SK-N-MC (cell line): ENCODE data around the gene IPO11.

Source experiments
- DNase-seq: peaks from one replicate; pipeline ENCODE4 v3.0.0-alpha.2; 2011; ENCODE audit warnings: low read depth, low spot score
- H3K27ac ChIP-seq: fragments of 200-600 bp; sonication (generic); 2 replicates; pipeline ENCODE4 v1.5.1; 2016; ENCODE audit warnings: mixed run types
- H3K36me3 ChIP-seq: fragments of 200-600 bp; sonication (generic); 2 replicates; pipeline ENCODE4 v1.6.1; 2017; ENCODE audit warnings: antibody characterized with exemption, low read length, mixed read lengths; ENCODE audit not compliant: insufficient read depth
- H3K4me3 ChIP-seq: fragments of 200-600 bp; sonication (generic); 2 replicates; pipeline ENCODE4 v1.5.1; 2016
- H3K9ac ChIP-seq: fragments of 200-600 bp; sonication (generic); 2 replicates; pipeline ENCODE4 v1.8.0; 2017; ENCODE audit warnings: mixed run types, mixed read lengths; ENCODE audit not compliant: insufficient read length
- H3K9me3 ChIP-seq: fragments of 200-600 bp; sonication (generic); 2 replicates; pipeline ENCODE4 v1.6.1; 2017; ENCODE audit warnings: low read depth, mild to moderate bottlenecking, antibody characterized with exemption, low read length, moderate library complexity, mixed read lengths
- EZH2 ChIP-seq: fragments of 200-600 bp; sonication (generic); IDR thresholded peaks from one replicate; pipeline ENCODE4 v1.6.1; 2017; ENCODE audit warnings: antibody characterized with exemption
- FOXP2 ChIP-seq: optimal IDR thresholded peaks from 2 replicates; pipeline ENCODE3; 2011; ENCODE audit warnings: mild to moderate bottlenecking, moderate library complexity; ENCODE audit not compliant: insufficient read depth; ENCODE audit errors: extremely low read length, control extremely low read depth
- POLR2AphosphoS5 ChIP-seq: IDR thresholded peaks from 2 replicates; pipeline ENCODE4 v1.6.1; 2012; ENCODE audit warnings: mild to moderate bottlenecking, low read depth, low read length, borderline replicate concordance

Gene IPO11

DNA sequence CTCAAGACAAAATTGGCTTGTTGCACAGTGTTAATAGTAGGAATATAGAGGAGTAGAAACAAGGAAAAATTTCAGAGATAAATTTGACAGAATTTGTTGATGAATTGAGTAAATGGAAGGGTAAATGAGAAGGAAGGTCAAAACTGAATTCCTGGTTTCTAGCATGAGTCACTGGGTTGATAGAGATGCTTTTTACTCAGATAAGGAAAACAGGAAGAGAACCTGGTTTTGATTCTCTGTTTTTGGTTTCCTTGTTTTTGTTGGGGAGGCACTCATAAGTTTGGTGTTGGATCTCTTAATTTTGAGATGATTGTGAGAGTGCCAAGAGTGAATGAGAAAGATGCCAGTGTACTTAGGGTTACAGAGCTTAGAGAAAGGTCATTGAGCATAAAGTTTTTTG lies 173.2 kb downstream of the IPO11 start:
- TF ChIP-seq POLR2AphosphoS5 (no peak), EZH2 (no peak), FOXP2 (no peak)
- Histone ChIP-seq H3K36me3 (no peaks in the 10 kb centered on the region; the same call in 1 of the 2 replicates), H3K27ac (no peak overlapping the region), H3K4me3 (no peak overlapping the region), H3K9me3 (no peaks in the 10 kb centered on the region), H3K9ac (no peak overlapping the region)
- no peak for DNase-seq

- peaks cover 11% of the 10 kb centered on the region for H3K36me3 ChIP-seq
- no peaks in the 10 kb centered on the region for H3K9me3 ChIP-seq
- no peak for TF ChIP-seq FOXP2
- TF ChIP-seq POLR2AphosphoS5: no peak
- TF ChIP-seq EZH2: no peak
- H3K4me3 ChIP-seq: no peak overlapping the region
- H3K27ac ChIP-seq: no peak overlapping the region
- no peak for DNase-seq
- no peak overlapping the region for H3K9ac ChIP-seq
Observed at GRCh38 chr5:62587737-62588136, 175.2 kb downstream of the IPO11 start.

GRCh38 chr5:62588668-62589067 lies 176.1 kb downstream of the IPO11 start:
- H3K4me3 ChIP-seq: no peak overlapping the region
- H3K9me3 ChIP-seq: no peaks in the 10 kb centered on the region
- H3K36me3 ChIP-seq: peaks cover 11% of the 10 kb centered on the region
- no peak for DNase-seq
- H3K9ac ChIP-seq: no peak overlapping the region
- TF ChIP-seq EZH2: no peak
- TF ChIP-seq POLR2AphosphoS5: no peak
- TF ChIP-seq FOXP2: no peak
- no peak overlapping the region for H3K27ac ChIP-seq

- Histone ChIP-seq H3K36me3 (peaks cover 11% of the 10 kb centered on the region), H3K27ac (no peak overlapping the region), H3K4me3 (no peak overlapping the region), H3K9ac (no peak overlapping the region), H3K9me3 (no peaks in the 10 kb centered on the region)
- no peak for TF ChIP-seq POLR2AphosphoS5
- TF ChIP-seq EZH2: no peak
- no peak for TF ChIP-seq FOXP2
- no peak for DNase-seq
Observed at GRCh38 chr5:62589504-62589903, 176.9 kb downstream of the IPO11 start.

GRCh38 chr5:62590387-62590786 lies 177.8 kb downstream of the IPO11 start:
- H3K4me3 ChIP-seq: no peak overlapping the region
- H3K9ac ChIP-seq: no peak overlapping the region
- H3K9me3 ChIP-seq: no peaks in the 10 kb centered on the region
- H3K27ac ChIP-seq: no peak overlapping the region
- peaks cover 11% of the 10 kb centered on the region for H3K36me3 ChIP-seq
- TF ChIP-seq FOXP2 (no peak), POLR2AphosphoS5 (no peak), EZH2 (no peak)
- DNase-seq: no peak

DNA sequence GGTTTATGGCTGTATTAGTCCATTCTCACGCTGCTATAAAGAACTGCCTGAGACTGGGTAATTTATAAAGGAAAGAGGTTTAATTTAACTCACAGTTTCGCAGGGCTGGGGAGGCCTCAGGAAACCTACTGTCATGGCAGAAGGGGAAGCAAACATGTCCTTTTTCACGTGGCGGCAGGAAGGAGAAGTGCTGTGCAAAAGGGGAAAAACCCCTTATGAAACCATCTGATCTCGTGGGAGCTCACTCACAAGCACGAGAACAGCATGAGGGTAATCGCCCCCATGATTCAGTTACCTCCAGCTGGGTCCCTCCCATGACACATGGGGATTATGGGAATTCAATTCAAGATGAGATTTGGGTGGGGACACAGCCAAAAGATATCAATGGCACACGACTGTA lies 180.0 kb downstream of the IPO11 start:
- H3K36me3 ChIP-seq: peaks cover 11% of the 10 kb centered on the region
- no peak overlapping the region for H3K9ac ChIP-seq
- no peak overlapping the region for H3K4me3 ChIP-seq
- TF ChIP-seq POLR2AphosphoS5 (no peak), EZH2 (no peak), FOXP2 (no peak)
- no peaks in the 10 kb centered on the region for H3K9me3 ChIP-seq
- H3K27ac ChIP-seq: no peak overlapping the region
- no peak for DNase-seq

DNA sequence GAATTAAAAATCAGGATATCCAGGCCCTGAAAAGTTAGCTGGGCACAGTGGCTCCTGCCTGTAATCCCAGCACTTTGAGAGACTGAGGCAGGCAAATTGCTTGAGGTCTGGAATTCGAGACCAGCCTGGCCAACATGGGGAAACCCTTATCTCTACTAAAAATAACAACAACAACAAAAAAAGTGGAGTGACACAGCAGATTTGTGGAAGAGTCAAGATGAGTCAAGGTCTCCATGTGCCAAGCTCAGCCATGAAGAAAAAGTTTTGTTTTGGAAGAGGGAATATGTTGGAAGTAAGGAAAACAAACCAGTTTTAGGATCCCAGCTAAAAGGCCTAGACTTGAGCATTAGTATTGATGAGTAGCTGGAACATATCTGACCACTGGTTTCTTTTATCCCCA lies 180.8 kb downstream of the IPO11 start:
- H3K9me3 ChIP-seq: no peaks in the 10 kb centered on the region
- H3K36me3 ChIP-seq: peaks cover 11% of the 10 kb centered on the region
- no peak overlapping the region for H3K9ac ChIP-seq
- no peak for TF ChIP-seq FOXP2
- TF ChIP-seq POLR2AphosphoS5: no peak
- no peak for TF ChIP-seq EZH2
- H3K4me3 ChIP-seq: no peak overlapping the region
- H3K27ac ChIP-seq: no peak overlapping the region
- no peak for DNase-seq

- Histone ChIP-seq H3K36me3 (peaks cover 11% of the 10 kb centered on the region), H3K27ac (no peak overlapping the region), H3K4me3 (no peak overlapping the region), H3K9me3 (no peaks in the 10 kb centered on the region), H3K9ac (no peak overlapping the region)
- no peak for DNase-seq
- TF ChIP-seq POLR2AphosphoS5 (no peak), EZH2 (no peak), FOXP2 (no peak)
Observed at GRCh38 chr5:62594364-62594984, 181.9 kb downstream of the IPO11 start.

- Histone ChIP-seq H3K9me3 (no peaks in the 10 kb centered on the region), H3K9ac (no peak overlapping the region), H3K36me3 (peaks cover 11% of the 10 kb centered on the region), H3K4me3 (no peak overlapping the region), H3K27ac (no peak overlapping the region)
- no peak for DNase-seq
- no peak for TF ChIP-seq FOXP2
- no peak for TF ChIP-seq EZH2
- no peak for TF ChIP-seq POLR2AphosphoS5
Observed at GRCh38 chr5:62596096-62596495, 183.5 kb downstream of the IPO11 start.
